ENCODE measurements around the gene RAB4B.

Gene RAB4B

GRCh38 chr19:40750058-40750873 lies 27.8 kb upstream of the RAB4B start, which contains the start of gene ACTMAP (continued):
- no peak for TF ChIP-seq SETDB1 (IDR thresholded peaks at IDR 0.05; ENCODE audit: insufficient read length, low read length)
- TF ChIP-seq, protein P1, sequence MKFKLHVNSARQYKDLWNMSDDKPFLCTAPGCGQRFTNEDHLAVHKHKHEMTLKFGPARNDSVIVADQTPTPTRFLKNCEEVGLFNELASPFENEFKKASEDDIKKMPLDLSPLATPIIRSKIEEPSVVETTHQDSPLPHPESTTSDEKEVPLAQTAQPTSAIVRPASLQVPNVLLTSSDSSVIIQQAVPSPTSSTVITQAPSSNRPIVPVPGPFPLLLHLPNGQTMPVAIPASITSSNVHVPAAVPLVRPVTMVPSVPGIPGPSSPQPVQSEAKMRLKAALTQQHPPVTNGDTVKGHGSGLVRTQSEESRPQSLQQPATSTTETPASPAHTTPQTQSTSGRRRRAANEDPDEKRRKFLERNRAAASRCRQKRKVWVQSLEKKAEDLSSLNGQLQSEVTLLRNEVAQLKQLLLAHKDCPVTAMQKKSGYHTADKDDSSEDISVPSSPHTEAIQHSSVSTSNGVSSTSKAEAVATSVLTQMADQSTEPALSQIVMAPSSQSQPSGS (tag by site-specific recombination; IDR thresholded peaks at IDR 0.05; ENCODE audit: low read depth), result no peak
- TF ChIP-seq GLI4 (tag by site-specific recombination; IDR thresholded peaks at IDR 0.05), result no peak
- no peak for TF ChIP-seq ZNF626 (tag by site-specific recombination; IDR thresholded peaks at IDR 0.05)
- TF ChIP-seq, protein P2, sequence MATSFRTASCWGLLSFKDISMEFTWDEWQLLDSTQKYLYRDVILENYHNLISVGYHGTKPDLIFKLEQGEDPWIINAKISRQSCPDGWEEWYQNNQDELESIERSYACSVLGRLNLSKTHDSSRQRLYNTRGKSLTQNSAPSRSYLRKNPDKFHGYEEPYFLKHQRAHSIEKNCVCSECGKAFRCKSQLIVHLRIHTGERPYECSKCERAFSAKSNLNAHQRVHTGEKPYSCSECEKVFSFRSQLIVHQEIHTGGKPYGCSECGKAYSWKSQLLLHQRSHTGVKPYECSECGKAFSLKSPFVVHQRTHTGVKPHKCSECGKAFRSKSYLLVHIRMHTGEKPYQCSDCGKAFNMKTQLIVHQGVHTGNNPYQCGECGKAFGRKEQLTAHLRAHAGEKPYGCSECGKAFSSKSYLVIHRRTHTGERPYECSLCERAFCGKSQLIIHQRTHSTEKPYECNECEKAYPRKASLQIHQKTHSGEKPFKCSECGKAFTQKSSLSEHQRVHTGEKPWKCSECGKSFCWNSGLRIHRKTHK (tag by site-specific recombination; IDR thresholded peaks at IDR 0.05), result no peak
- TF ChIP-seq ZNF391 (tag by site-specific recombination; IDR thresholded peaks at IDR 0.05; ENCODE audit: borderline replicate concordance, low read depth), result peak; percentile 91; the same call in 1 of the 2 replicates
- no peak for TF ChIP-seq ZNF114 (tag by site-specific recombination; IDR thresholded peaks at IDR 0.05)
- peak; percentile 91 for TF ChIP-seq ZNF610 (tag by site-specific recombination; IDR thresholded peaks at IDR 0.05; ENCODE audit: borderline replicate concordance)
- TF ChIP-seq ZNF707 (tag by site-specific recombination; IDR thresholded peaks at IDR 0.05), result no peak
- TF ChIP-seq MZF1 (tag by site-specific recombination; IDR thresholded peaks at IDR 0.05; ENCODE audit: borderline replicate concordance), result peak; percentile 67; the same call in 1 of the 2 replicates
- TF ChIP-seq KLF8 (tag by site-specific recombination; IDR thresholded peaks at IDR 0.05), result peak; percentile 93
- TF ChIP-seq ZNF121 (tag by site-specific recombination; IDR thresholded peaks at IDR 0.05), result no peak
- TF ChIP-seq, protein P3, sequence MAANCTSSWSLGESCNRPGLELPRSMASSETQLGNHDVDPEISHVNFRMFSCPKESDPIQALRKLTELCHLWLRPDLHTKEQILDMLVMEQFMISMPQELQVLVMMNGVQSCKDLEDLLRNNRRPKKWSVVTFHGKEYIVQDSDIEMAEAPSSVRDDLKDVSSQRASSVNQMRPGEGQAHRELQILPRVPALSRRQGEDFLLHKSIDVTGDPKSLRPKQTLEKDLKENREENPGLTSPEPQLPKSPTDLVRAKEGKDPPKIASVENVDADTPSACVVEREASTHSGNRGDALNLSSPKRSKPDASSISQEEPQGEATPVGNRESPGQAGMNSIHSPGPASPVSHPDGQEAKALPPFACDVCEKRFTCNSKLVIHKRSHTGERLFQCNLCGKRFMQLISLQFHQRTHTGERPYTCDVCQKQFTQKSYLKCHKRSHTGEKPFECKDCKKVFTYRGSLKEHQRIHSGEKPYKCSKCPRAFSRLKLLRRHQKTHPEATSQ (tag by site-specific recombination; IDR thresholded peaks at IDR 0.05), result peak; percentile 72
- peak; percentile 99 for TF ChIP-seq SCRT2 (tag by site-specific recombination; IDR thresholded peaks at IDR 0.05)
- no peak for TF ChIP-seq ZNF548 (tag by site-specific recombination; IDR thresholded peaks at IDR 0.05)
- no peak for TF ChIP-seq ZNF10 (tag by site-specific recombination; IDR thresholded peaks at IDR 0.05)
- peak; percentile 77 for TF ChIP-seq ZNF692 (tag by site-specific recombination; IDR thresholded peaks at IDR 0.05)
- TF ChIP-seq ZNF791 (tag by site-specific recombination; IDR thresholded peaks at IDR 0.05), result no peak
- peak; percentile 92 for TF ChIP-seq ZXDB (tag by site-specific recombination; IDR thresholded peaks at IDR 0.05)
- TF ChIP-seq ZNF621 (tag by site-specific recombination; IDR thresholded peaks at IDR 0.05), result no peak
- TF ChIP-seq ZNF670 (tag by site-specific recombination; IDR thresholded peaks at IDR 0.05; ENCODE audit: low read depth), result no peak
- TF ChIP-seq ZNF623 (tag by site-specific recombination; IDR thresholded peaks at IDR 0.05), result peak; percentile 40; the same call in 1 of the 2 replicates
- TF ChIP-seq, protein P4, sequence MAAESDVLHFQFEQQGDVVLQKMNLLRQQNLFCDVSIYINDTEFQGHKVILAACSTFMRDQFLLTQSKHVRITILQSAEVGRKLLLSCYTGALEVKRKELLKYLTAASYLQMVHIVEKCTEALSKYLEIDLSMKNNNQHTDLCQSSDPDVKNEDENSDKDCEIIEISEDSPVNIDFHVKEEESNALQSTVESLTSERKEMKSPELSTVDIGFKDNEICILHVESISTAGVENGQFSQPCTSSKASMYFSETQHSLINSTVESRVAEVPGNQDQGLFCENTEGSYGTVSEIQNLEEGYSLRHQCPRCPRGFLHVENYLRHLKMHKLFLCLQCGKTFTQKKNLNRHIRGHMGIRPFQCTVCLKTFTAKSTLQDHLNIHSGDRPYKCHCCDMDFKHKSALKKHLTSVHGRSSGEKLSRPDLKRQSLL (tag by site-specific recombination; IDR thresholded peaks at IDR 0.05), result peak; percentile 43; the same call in 1 of the 2 replicates
- no peak for TF ChIP-seq MEIS1 (CRISPR knock-in tag; IDR thresholded peaks at IDR 0.05; ENCODE audit: borderline replicate concordance)
- TF ChIP-seq PRDM4 (tag by site-specific recombination; IDR thresholded peaks at IDR 0.05), result peak; percentile 83
- peak; percentile 96 for TF ChIP-seq ZNF324 (tag by site-specific recombination; IDR thresholded peaks at IDR 0.05)
- peak; percentile 49; the same call in 1 of the 2 replicates for TF ChIP-seq ZNF664 (tag by site-specific recombination; IDR thresholded peaks at IDR 0.05)
- TF ChIP-seq, protein P5, sequence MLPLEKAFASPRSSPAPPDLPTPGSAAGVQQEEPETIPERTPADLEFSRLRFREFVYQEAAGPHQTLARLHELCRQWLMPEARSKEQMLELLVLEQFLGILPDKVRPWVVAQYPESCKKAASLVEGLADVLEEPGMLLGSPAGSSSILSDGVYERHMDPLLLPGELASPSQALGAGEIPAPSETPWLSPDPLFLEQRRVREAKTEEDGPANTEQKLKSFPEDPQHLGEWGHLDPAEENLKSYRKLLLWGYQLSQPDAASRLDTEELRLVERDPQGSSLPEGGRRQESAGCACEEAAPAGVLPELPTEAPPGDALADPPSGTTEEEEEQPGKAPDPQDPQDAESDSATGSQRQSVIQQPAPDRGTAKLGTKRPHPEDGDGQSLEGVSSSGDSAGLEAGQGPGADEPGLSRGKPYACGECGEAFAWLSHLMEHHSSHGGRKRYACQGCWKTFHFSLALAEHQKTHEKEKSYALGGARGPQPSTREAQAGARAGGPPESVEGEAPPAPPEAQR (tag by site-specific recombination; IDR thresholded peaks at IDR 0.05), result peak; percentile 93
- TF ChIP-seq ZBTB48 (tag by site-specific recombination; IDR thresholded peaks at IDR 0.05), result peak; percentile 79; the same call in 1 of the 2 replicates
